NCI-H2029 treated with DMSO at 0.1 percent for 48 hours (cell line): Measurements from ENCODE around the gene DOC2A.
A peak's percentile ranks its signal among the peaks of the same experiment; 100 is the strongest.

Source experiments
- DNase-seq: peaks from one replicate; lab custom pipeline; 2025; lab: John Stamatoyannopoulos, UW

DOC2A gene

GRCh38 chr16:30005341-30006094, 5.3 kb downstream of the DOC2A start:
- peak; percentile 24 for DNase-seq

- no peak for DNase-seq
These were observed 6.0 kb downstream of the DOC2A start for GRCh38 chr16:30004811-30005242.

GRCh38 chr16:30004424-30004776, 6.4 kb downstream of the DOC2A start:
- peak; percentile 79 for DNase-seq

- no peak for DNase-seq
These were observed 7.0 kb downstream of the DOC2A start for GRCh38 chr16:30003670-30004423.

GRCh38 chr16:30002614-30003346, 8.0 kb downstream of the DOC2A start:
- DNase-seq = no peak

- no peak for DNase-seq
These were observed 9.8 kb downstream of the DOC2A start for GRCh38 chr16:30000735-30001631.

- DNase-seq = no peak
These were observed 11.2 kb downstream of the DOC2A start for GRCh38 chr16:29999605-30000004.

GRCh38 chr16:29996766-29997250, 14.0 kb downstream of the DOC2A start:
- DNase-seq = no peak

- peak; percentile 68 for DNase-seq
These were observed 14.7 kb downstream of the DOC2A start, which contains the start of gene INO80E for GRCh38 chr16:29995911-29996765. Gene INO80E (plus strand): TSS chr16:29996241. CDS start chr16:29996311, 70 bp downstream.

GRCh38 chr16:29995324-29995910, 15.4 kb downstream of the DOC2A start, which contains the start of gene HIRIP3:
Gene HIRIP3 (minus strand): TSS chr16:29995617. CDS start chr16:29995605, 12 bp downstream.
- peak; percentile 51 for DNase-seq

GRCh38 chr16:29994600-29995323, 16.1 kb downstream of the DOC2A start:
- no peak for DNase-seq

GRCh38 chr16:29993903-29994599, 16.8 kb downstream of the DOC2A start:
- no peak for DNase-seq

GRCh38 chr16:29993191-29993902, 17.5 kb downstream of the DOC2A start:
- no peak for DNase-seq

- DNase-seq = no peak
These were observed 18.4 kb downstream of the DOC2A start for GRCh38 chr16:29992344-29992967.

- no peak for DNase-seq
These were observed 19.3 kb downstream of the DOC2A start for GRCh38 chr16:29991571-29991904.

GRCh38 chr16:29990883-29991570, 19.8 kb downstream of the DOC2A start:
- no peak for DNase-seq

GRCh38 chr16:29990034-29990433, 20.8 kb downstream of the DOC2A start:
- DNase-seq = no peak
